ENCODE measurements around the gene EIF1AD.
"Not testable (repeated sequence)": the region's sequence is repeated elsewhere in the genome, so short reads cannot be mapped to it uniquely, and the experiment has no call there.

The EIF1AD gene, protein sequence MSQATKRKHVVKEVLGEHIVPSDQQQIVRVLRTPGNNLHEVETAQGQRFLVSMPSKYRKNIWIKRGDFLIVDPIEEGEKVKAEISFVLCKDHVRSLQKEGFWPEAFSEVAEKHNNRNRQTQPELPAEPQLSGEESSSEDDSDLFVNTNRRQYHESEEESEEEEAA

DNA sequence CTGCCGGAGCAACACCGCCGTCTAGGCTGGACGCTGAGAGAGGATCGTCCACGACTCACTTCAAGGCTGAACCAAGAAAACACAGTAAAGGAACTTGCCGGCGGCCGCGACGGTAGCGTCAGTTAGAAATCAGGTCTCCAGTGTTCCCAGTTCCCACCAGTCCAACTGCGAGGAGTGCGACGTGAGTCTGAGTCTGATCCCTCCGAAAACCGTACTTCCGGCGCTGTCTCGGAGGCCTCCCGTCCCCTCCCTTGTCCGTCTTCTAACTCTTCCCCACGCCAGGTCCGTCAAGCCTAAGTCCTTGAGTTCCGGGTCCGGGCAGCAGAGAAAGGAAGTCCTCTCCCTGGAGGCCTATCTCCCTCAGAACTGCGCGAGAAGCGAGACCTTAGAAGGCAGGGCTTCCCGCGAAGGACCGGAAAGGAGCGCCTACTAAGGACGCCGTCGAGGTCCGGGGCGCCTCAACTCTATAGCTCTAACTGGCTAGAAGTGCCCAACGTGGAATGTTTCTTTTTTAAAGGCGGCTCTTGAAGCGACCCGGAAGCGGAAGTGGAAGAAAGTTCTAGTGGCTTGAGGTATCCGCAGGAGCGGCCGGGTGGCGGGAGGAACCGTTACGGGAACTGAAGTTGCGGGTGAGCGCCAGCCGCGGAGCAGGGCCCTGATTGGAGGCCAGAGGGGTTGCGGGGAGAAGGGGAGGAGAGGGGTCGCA is at the start of gene EIF1AD, which contains the start of gene BANF1:
Gene EIF1AD (minus strand): TSS at position 216 of the 706 bp plus-strand sequence. CDS start 1,768 bp downstream, outside the sequence.
Gene BANF1 (plus strand): TSS at position 562 of the 706 bp plus-strand sequence. CDS start 748 bp downstream, outside the sequence.
- DNase-seq: peak; percentile 93

DNA sequence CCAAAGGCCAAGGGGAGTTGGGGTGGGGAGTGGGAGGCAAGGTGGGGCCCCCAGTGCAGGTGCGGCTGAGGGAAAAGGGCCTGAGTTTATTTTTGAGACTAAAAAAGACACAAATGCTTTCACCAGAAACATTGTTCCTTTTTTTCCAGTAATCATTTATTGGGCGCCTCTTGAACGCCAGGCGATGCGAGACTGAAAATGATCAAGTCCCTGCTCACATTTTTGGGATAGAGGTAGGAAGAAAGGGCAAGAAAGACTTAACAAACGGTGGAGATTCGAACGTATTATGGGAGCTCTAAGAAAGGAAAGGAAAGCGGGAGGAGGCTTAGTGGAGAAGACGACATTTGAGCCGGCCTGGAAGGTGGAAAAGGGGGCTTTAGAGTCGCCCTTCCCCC is 49.4 kb upstream of the EIF1AD start:
- DNase-seq: no peak

DNA sequence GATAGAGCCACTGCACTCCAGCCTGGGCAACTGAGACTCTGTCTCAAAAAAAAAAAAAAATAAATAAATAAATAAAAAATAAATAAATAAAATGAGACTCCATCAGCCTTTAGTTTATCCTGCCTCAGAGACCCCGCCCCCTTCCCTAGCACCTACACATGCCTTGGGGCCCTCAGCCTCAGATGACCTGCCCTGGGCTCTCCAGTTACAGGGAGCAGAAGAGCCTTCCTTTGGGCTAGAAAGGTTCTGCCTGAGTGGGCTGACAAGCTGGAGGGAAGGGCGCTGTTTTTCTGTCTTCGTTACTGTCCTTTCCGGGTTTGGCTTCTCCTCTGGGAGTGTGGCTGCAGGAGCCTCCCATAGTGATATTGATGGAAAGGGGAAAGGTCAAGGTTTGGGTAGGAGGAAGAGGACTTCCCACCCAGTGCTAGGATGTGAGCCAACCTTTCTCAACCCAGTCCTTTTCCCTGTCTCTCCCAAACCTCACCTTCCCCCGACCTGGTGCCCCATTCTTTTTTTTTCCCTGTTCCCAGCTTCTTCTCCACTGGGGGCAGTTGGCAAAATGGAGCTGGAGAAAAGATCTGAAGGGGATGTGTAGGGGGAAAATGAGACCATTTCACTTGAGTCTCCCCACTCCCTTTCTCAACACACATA is 48.7 kb upstream of the EIF1AD start:
- no peak for DNase-seq

DNA sequence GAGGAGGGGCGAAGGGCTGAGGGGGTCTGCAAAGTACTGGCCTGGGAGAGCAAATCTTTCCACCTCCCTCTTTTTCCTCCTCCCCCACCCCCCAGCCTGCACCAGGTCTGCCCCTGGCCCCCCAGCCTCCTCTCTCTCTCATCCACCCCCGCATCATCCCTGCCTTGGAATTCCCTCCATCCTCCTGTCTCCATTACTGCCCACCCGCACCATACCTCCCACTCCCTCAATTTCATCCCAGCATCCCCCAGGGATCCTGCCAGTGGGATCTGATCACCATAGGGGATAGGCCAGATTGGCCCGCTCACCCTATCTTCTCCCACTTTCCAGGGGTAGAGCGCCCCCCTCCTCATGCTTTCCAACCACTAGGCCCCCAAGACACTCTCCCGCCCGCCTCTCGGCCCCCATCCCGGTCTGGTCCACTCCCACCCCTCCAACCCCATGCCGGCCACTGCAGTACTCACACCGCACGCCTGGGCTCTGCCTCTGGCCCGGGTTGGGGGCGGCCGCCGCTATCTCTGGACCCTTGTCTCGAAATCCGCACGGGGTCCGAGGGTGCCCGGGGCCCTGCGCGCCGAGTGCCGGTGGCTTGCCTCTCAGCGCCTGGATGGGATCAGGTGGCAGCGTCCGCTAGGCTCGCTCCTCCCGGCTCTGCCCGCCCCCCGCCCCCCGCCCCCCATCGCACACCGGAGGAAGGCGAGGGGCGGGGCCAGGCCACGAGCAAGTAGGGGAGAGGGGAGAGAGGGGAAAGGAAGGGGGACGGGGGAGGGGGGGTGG is 46.8 kb upstream of the EIF1AD start, which contains the start of gene GAL3ST3:
Gene GAL3ST3 (minus strand): TSS at position 615 of the 777 bp plus-strand sequence. CDS start 3,746 bp downstream, outside the sequence.
- no peak for DNase-seq

DNA sequence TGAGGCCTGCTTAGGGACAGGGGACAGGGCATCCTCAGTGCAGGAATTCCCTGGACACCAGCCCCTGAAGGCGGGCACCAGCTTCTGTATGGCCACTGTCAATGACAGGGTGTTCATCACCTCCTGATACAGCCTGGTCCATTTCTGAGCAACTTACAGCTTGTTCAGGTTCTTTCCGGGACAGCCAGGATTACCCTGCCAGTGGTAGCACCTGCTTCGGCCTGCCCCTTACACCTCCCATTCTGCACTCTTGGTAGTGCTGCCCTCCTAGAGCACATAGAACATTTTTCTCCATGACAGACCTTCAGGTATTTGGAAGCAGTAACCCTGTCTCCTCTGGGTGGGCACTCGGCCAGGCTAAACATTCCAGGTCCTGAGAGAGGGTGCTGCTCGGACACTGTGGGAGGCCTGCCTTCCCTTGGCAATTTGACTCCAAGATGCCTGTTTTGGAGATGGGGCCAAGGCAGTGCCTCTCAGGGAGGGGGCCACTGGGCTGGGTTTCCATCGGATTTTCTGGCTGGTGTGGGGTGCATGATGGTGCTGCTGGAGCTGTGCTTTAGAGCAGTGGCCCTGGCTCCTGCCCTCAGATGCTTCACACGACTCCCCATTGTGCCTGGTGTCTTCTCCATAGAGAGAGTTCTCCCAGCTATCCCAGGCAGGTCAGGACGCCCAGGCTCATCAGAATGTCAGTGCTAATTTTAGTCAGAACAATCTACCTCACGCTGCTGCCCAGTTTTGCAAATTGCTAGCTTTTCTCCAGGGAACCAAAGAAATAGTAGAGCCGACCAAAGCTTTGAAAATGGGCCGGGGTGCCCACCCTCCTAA is 45.8 kb upstream of the EIF1AD start:
- DNase-seq: no peak

DNA sequence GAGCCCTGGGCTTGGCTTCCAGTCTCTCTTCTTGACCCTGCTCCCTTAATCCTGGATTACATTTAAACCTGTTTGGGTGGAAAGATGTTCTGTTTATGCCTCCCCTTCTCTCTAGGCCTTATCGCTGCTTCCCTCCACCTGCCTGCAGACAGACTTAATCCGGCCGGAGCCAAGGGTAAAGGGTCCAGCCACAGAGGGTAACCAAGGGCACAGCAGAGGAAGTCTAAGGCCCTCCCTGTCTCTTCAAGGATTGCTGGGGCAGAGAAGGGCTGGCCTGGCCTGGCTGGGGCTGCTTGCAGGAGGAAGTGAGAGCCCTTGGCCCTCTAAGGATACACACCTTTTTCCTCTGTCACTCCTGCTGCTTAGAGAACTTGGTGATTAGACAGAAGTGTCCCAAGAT is 44.9 kb upstream of the EIF1AD start:
- DNase-seq: no peak

DNA sequence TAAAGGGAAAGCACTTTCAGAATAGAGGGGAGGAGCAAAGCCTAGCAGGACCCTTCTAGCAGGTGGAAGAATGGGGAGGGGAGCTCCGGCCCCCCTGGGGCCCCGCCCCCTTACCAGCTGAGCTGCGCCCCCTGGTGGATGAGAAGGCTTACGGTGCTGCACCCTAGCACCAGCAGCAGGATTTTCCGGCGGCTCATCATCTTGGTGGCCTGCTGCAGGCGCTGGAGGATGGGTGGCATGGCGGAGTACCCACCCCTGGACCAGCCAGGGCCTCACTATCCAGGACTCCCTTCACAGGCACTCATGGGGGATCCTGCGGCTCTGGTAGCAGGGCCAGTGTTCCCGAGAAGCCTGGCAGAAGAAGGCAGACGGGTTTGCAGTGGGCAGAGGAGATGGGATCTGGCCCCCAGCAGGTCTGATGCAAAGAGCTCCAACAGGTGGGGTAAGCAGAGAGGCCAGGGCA is 43.3 kb upstream of the EIF1AD start:
- DNase-seq: peak; percentile 86

DNA sequence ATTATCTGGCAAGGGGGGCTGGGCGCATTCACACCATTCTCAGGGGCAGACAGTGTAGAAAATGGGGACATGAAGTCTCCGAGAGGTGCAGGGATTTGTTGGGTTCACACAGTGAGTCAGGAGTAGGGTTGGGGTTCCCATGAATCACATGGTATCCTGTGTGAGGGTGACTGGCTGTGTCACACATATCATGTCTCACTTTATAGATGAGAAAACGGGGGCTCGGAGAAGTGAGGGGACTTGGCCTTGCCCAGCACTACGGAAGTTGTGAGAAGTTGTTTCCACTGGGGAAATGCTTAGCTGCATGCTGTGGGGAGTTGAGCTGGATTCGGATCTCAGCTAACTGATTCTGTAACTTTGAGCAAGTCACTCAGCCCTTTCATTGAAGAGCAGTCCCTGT is 42.8 kb upstream of the EIF1AD start:
- no peak for DNase-seq

DNA sequence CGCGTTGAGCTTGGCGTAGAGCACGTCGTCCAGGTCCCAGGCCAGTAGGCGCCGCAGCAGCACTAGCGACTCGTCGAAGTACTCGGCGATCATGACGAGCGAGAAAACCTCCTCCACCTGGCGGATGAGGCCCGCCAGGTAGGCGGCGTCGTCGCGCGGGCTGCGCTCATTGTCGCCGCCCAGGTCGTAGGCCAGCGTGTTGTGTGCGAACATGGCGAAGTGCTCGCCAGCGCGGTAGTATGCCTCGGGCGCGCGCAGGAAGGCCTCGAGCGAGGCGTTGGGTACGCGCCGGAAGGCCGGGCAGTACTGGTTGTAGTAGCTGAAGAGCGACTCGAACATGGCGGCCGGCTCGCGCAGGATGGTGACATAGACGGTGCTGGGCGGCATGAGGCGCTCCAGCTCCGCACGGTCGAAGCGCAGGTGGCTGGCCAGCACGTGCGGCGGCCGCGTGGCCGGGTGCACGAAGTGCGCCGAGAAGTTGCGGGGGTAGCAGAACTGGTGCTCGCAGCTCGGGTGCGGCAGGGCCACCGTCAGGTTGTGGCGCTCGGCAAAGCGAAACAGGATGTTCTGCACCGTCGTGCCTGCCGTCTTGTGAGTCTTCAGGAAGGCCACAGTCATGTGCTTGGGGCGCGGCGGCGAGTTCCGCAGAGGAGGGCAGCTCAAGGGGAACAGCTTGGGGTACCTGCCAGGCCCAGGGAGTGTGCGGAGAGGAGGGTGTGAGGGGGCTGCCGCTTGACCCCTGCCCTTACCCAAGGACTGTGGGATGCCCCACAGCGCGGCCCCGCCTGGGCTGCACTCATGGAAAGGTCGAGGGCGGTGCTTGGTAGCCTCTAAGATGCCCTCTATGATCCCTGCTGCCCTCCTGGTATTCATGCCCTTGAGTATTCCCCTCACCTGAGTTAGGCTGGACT is 41.3 kb upstream of the EIF1AD start:
- no peak for DNase-seq

DNA sequence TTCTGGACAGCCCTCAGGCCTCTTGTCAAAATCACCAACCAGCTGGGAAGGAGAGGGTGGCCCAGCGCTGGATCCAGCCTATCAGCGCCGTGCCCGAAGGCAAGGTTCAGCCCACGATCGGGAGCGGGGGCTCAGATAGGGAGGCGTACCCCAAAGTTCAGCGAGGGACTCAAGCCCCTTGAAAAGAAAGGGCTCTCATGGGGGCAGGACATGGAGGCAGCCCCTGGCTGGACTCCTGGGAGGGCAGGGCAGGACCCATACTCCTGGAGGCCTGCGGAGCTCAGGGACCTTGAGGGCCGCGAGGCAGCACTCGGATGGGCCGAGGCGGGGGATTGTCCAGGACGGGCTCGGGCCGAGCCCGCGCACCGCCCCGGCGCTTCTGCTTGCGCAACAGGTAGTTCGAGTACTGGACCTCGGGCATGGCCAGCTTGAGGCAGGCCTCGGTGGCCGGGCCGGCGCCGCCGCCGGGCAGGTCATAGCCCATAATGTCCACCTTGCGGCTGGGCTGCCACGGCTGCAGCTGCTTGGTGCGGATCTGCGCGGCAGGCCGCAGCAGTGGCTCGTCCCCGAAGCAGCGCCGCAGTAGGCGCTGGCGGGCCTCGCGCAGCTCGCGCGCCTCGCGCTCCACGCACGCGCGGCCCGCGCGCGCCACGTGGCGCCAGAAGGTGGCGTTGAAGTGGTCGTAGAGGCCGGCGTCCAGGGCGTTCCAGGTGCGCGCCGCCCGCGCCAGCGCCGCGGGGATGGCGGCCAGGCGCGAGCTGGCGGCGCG is 40.5 kb upstream of the EIF1AD start:
- no peak for DNase-seq

DNA sequence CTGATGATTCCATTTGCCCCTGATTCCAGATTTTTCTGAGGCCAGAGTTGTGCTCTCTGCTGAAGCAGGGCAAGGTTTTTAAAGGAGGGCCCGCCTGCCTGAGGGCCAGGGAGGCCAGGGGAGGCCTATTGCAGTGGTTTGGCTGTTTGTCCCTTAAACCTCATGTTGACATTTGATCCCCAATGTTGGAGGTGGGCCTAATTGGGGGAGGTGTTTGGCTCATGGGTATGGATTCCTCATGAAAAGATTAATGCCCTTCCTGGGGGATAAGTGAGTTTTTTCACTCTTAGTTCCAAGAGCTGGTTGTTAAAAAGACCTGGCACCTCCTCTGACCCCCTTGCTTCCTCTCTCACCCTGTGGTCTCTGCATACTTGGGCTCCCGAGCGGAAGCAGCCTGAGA is 37.8 kb upstream of the EIF1AD start:
- DNase-seq: no peak

DNA sequence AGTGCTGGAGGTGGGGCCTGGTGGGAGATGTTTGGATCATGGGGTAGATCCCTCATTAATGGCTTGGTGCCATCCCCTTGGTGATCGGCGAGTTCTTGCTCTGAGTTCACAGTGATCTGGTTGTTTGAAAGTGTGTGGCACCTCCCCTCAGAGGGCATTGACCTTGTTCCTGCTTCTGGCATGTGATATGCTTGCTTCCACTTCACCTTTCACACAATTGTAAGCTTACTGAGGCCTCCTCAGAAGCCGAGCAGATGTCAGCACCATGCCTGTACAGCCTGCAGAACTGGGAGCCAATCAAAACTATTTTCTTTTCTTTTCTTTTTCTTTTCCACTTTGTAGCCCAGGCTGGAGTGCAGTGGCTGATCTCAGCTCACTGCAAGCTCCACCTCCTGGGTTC is 35.4 kb upstream of the EIF1AD start:
- DNase-seq: no peak

DNA sequence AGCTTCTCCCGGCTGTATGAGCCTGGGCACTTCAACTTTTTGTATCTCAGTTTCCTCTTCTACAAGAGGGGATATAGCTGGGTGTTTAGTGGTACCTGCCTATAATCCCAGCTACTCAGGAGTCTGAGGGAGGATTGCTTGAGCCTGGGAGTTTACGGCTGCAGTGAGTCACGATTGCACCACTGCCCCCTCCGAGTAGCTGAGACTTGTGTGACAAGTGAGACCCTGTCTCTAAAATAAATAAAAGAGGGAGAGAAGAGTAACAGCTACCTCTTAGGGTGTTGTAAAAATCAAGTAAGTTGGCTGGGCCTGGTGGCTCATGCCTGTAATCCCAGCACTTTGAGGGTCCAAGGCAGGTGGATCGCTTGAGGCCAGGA is 34.4 kb upstream of the EIF1AD start:
- no peak for DNase-seq

DNA sequence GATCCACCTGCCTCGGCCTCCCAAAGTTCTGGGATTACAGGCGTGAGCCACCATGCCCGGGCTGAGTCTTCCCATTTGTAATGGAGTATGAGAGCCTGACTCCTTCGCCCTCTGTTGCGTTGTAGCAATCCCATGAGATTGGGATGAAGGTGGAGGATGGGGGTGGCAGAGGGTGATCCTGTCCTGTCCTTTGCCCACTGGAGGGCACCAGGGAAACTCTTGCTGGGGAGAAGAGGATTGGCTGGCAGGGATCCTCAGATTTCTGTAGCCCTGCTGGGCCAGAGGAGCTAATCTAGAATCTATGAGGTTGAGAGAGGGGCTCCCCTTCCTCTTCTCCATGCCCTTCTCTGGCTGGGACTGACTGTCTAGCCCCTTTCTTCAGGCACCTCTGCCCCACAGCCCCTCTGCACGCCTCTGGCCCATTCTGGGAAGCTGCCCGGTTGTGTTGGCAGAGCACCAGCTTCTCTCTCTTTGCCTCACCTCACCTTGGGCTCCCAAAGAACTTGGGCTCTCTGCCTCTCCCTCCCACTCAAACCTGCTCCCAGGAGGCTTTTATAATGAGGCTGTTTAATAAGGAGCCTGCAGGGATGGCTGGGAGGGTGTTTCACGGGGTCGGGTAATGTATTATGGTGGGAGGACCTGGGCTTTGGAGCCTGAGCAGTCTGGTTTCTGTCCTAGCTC is 33.8 kb upstream of the EIF1AD start:
- DNase-seq: no peak

DNA sequence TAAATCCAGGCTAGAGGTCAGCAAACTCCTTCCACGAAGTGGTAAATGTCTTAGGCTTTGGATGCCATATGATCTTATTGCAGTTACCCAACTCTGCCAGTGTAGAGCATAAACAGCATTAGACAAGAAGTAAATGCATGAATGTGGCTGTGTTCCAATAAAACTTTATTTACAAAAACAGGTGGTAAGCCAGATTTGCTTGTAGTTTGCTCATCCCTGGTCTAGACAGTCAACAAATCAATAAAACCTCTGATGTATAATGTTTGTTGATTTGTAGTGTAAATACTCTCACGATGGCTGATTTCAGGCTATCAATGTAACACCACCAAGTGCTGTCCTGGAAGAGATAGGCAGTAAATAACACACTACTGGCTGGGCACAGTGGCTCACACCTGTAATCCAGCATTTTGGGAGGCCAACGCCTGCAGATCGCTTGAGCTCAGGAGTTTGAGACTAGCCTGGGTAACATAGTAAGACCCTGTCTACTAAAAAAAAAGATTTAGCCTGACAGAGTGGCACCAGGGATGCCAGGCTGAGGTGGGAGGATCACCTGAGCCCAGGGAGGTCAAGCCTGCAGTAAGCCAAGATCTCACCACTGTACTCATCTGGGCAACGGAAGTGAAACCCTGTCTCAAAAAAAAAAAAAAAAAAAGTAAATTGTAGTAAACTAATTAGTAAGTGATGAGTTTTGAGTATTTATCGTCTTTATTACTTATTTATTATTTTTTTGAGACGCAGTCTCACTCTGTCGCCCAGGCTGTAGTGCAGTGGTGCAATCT is 31.2 kb upstream of the EIF1AD start:
- no peak for DNase-seq

DNA sequence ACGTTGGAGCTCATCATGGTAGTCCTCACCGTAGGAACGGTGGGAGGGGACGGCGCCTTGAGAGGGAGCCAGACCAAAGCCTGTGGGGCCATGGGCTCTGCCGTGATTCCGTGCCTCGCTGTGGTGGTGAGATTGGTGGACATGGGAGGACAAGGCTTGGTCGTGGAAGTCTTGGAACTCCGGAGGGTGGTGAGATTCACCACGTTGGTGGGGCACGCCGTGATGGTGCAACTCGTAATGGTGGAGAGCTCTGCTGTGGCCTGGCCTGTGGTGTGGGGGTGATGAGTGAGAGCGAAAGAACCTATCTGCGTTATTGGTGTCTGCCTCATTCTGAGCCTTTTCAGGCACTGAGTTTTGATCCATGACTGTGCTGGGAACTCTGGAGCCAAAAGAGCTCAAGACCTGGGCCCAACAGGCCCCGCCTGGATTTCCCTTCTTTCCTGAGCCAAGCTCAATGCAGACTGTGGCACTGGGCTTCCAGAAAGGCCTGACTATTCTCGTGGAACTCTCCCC is 24.1 kb upstream of the EIF1AD start, which contains the start of gene CATSPER1:
Gene CATSPER1 (minus strand): TSS at position 463 of the 513 bp plus-strand sequence. CDS start 100 bp downstream, at position 363.
- DNase-seq: no peak

DNA sequence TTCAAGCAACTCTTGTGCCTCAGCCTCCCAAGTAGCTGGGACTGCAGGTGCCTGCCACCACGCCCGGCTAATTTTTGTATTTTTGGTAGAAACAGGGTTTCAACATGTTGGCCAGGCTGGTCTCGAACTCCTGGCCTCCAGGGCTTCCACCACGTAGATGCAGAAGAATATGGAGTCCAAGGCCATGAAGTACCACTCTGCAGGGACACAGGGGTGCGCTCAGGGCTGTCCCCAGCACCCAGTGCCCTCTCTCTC is 21.2 kb upstream of the EIF1AD start:
- DNase-seq: not testable (repeated sequence)

DNA sequence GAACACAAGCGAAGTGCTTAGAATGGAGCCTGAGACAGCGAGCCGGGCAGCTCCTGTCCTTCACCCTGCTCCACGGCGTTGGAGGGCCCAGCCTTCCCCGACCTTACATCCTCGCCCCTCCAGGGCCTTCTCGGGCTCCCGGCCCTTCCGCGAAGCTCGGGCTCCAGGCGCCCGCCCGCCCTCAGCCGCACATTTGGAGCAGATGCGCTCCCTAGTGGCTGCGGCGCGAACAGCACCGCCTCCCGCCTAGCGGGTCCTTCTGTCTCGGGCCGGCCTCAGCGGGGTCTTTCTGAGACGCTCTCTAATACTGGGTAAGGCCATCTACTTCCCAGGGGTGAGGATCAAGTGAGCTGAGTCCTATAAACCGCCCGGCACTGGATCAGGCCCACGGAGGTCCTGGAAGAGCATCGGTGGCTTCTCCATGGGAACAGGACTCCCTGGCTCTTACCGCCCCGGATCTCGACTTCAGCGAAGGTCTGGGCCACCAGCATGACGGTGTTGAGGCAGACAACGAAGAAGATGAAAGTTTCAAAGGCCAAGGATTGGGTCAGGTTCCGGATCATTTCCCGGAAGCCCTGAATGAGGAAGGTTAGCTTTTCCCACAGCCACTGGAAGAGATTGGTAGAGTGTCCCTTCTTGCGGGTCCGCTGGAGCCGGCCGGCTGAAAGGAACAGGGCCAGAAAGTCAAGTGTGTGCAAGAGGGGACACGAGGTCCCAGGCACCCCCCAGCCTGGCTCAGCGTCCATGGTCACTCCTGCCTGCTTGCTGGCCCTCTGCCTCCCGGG is 20.6 kb upstream of the EIF1AD start:
- peak; percentile 76 for DNase-seq
